Liver (tissue), 9 donors: ENCODE results near the gene TAS1R1. TPM values are rescaled to one million over a fixed set of nuclear protein-coding genes. Genes with fewer than 3 reads are reported as not detected.
A peak's percentile ranks its signal among the peaks of the same experiment; 100 is the strongest.

ENCODE experiments used
- DNase-seq: peaks from one replicate; pipeline ENCODE4 v3.0.0-alpha.2; 2017; ENCODE audit warnings: low spot score
- H3K27ac ChIP-seq, 2 donors: one replicate each; pipeline ENCODE4 v1.7.0; 2013; ENCODE audit warnings: inconsistent platforms in 2 of 2, low read length in 2 of 2, control low read depth in 1 of 2, low read depth in 1 of 2, mild to moderate bottlenecking in 1 of 2
- H3K27me3 ChIP-seq, 4 donors: one replicate each; pipeline versions ENCODE4 v1.6.1 to v1.7.0; 2013; ENCODE audit warnings: low read length in 3 of 4, inconsistent platforms in 1 of 4, mild to moderate bottlenecking in 1 of 4, moderate library complexity in 1 of 4; ENCODE audit not compliant: control insufficient read depth in 4 of 4, insufficient read depth in 4 of 4
- H3K36me3 ChIP-seq, 4 donors: one replicate each; pipeline versions ENCODE4 v1.6.1 to v1.7.0; 2013; ENCODE audit warnings: low read length in 3 of 4, mild to moderate bottlenecking in 3 of 4, low read depth in 1 of 4, moderate library complexity in 1 of 4; ENCODE audit not compliant: control insufficient read depth in 4 of 4, insufficient read depth in 3 of 4
- H3K4me1 ChIP-seq, 4 donors: one replicate each; pipeline versions ENCODE4 v1.6.1 to v1.7.0; 2013; ENCODE audit warnings: low read length in 3 of 4, mild to moderate bottlenecking in 3 of 4, moderate library complexity in 1 of 4; ENCODE audit not compliant: control insufficient read depth in 4 of 4, insufficient read depth in 4 of 4
- H3K4me3 ChIP-seq, 3 donors: one replicate each; pipeline versions ENCODE4 v1.6.1 to v1.7.0; 2013; ENCODE audit warnings: low read length in 3 of 3, control low read depth in 1 of 3, low read depth in 1 of 3, mild to moderate bottlenecking in 1 of 3
- H3K9ac ChIP-seq, 2 donors: one replicate each; pipeline ENCODE4 v1.7.0; 2013; ENCODE audit warnings: low read length in 2 of 2, mild to moderate bottlenecking in 2 of 2, moderate library complexity in 2 of 2, control low read depth in 1 of 2, low read depth in 1 of 2
- H3K9me3 ChIP-seq, 4 donors: one replicate each; pipeline versions ENCODE4 v1.6.1 to v1.7.0; 2013; ENCODE audit warnings: low read length in 3 of 4; ENCODE audit not compliant: control insufficient read depth in 4 of 4
- ATF3 ChIP-seq: IDR thresholded peaks from 2 replicates; pipeline ENCODE4 v1.6.1; 2016; ENCODE audit warnings: antibody characterized with exemption
- CTCF ChIP-seq: fragments of 150-350 bp; IDR thresholded peaks from 2 replicates; pipeline ENCODE4 v1.5.1; 2017; ENCODE audit warnings: improper control_type of control experiment, low read depth, low read length; ENCODE audit not compliant: missing input control
- EGR1 ChIP-seq, 2 donors: IDR thresholded peaks; 2 replicates each; pipeline ENCODE4 v1.6.1; 2016 to 2018; ENCODE audit warnings: antibody characterized with exemption in 2 of 2, low read depth in 2 of 2
- FOXA1 ChIP-seq: IDR thresholded peaks from 2 replicates; pipeline ENCODE4 v1.6.1; 2016; ENCODE audit warnings: antibody characterized with exemption
- FOXA2 ChIP-seq: IDR thresholded peaks from 2 replicates; pipeline ENCODE4 v1.6.1; 2016; ENCODE audit warnings: antibody characterized with exemption
- HNF4A ChIP-seq, 2 donors: conservative IDR thresholded peaks; 2 replicates each; pipeline ENCODE4 v1.6.1; 2016; ENCODE audit warnings: antibody characterized with exemption in 2 of 2, mild to moderate bottlenecking in 2 of 2
- HNF4G ChIP-seq: IDR thresholded peaks from 2 replicates; pipeline ENCODE4 v1.6.1; 2016; ENCODE audit warnings: antibody characterized with exemption
- JUND ChIP-seq, 2 donors: IDR thresholded peaks; 2 replicates each; pipeline ENCODE4 v1.6.1; 2016; ENCODE audit warnings: antibody characterized with exemption in 2 of 2
- MAX ChIP-seq: IDR thresholded peaks from 2 replicates; pipeline ENCODE4 v1.6.1; 2016; ENCODE audit warnings: antibody characterized with exemption
- NR2F2 ChIP-seq: IDR thresholded peaks from 2 replicates; pipeline ENCODE4 v1.6.1; 2016; ENCODE audit warnings: antibody characterized with exemption
- RXRA ChIP-seq, 2 donors: IDR thresholded peaks; 2 replicates each; pipeline ENCODE4 v1.6.1; 2017 to 2018; ENCODE audit warnings: antibody characterized with exemption in 2 of 2, mild to moderate bottlenecking in 1 of 2
- SP1 ChIP-seq: IDR thresholded peaks from 2 replicates; pipeline ENCODE4 v1.6.1; 2018; ENCODE audit warnings: antibody characterized with exemption, mild to moderate bottlenecking
- TAF1 ChIP-seq: conservative IDR thresholded peaks from 2 replicates; pipeline ENCODE4 v1.6.1; 2016; ENCODE audit warnings: antibody characterized with exemption, mild to moderate bottlenecking
- YY1 ChIP-seq: IDR thresholded peaks from 2 replicates; pipeline ENCODE4 v1.6.1; 2016; ENCODE audit warnings: antibody characterized with exemption, mild to moderate bottlenecking
- ZBTB33 ChIP-seq: IDR thresholded peaks from 2 replicates; pipeline ENCODE4 v1.6.1; 2016; ENCODE audit warnings: antibody characterized with exemption
- WGBS: extraction: QIAGEN DNeasy Blood & Tissue Kit; methylation state at CpG from one replicate; pipeline ENCODE4 v1.1.7; 2013; 5-methylcytosine and 5-hydroxymethylcytosine counted together
- polyA plus RNA-seq, 2 donors: library from polyadenylated mRNA; stranded (reverse) in 1 of 2; unstranded in 1 of 2; fragments of 200-250 nt in 1 of 2; fragments of >200 nt in 1 of 2; fragmentation: Nextera tagmentation in 1 of 2; extraction: Ambion mirVana in 1 of 2; gene quantifications; one replicate each; pipeline versions ENCODE4 v1.2.1 to v1.2.3, GENCODE V29; 2013 to 2015
- total RNA-seq, 2 donors: library from RNA; depleted of rRNA; stranded (reverse); fragments of >200 nt; gene quantifications; one replicate each; pipeline ENCODE4 v1.2.3, GENCODE V29; 2014
- TF ChIP-seq, protein P1 (sequence below): IDR thresholded peaks from 2 replicates; pipeline ENCODE4 v1.6.1; 2016; ENCODE audit warnings: antibody characterized with exemption, mild to moderate bottlenecking
- donor health status: healthy.
- donor health status: healthy.
- donor health status: healthy.
- donor health status: healthy.
- donor health status: healthy.

Gene TAS1R1
- total and polyA plus RNA-seq, 4 donors = not detected

DNA sequence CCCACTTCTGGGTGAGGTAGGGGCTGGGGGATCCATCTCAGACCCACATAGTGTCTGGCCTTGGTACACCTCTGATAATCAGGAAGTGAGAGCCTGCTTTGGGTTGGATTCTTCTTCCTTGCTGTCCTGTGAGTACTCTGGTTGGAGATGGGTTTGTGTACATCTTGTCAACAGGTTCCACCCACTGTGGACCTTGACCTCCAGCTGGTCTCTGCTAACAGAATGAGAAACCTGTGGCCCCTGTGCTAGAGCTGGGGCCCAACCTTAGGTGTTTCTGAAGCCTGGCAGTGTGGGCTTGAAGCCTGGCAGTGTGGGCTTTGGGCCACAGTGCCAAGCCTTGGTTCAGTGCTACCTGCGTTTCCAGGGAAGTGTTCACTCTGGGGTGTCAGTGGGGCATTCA is 27.3 kb downstream of the TAS1R1 start:
- TF ChIP-seq FOXA1 (peak; percentile 36), ZBTB33 (no peak), HNF4A (conservative IDR thresholded peaks at IDR 0.05) (peak; percentile 95 to 97), EGR1 (IDR thresholded peaks at IDR 0.05; ENCODE audit: low read depth in 2 of 2) (no peak), MAX (peak; percentile 14), RXRA (IDR thresholded peaks at IDR 0.05) (peak; percentile 45 to 53), NR2F2 (no peak), FOXA2 (peak; percentile 82), CTCF (no peak), YY1 (peak; percentile 25), TAF1 (no peak), HNF4G (peak; percentile 90), ATF3 (no peak), SP1 (peak; percentile 74), JUND (IDR thresholded peaks at IDR 0.05) (peak in 1 of 2 donors; percentile 35)
- TF ChIP-seq, protein P1, sequence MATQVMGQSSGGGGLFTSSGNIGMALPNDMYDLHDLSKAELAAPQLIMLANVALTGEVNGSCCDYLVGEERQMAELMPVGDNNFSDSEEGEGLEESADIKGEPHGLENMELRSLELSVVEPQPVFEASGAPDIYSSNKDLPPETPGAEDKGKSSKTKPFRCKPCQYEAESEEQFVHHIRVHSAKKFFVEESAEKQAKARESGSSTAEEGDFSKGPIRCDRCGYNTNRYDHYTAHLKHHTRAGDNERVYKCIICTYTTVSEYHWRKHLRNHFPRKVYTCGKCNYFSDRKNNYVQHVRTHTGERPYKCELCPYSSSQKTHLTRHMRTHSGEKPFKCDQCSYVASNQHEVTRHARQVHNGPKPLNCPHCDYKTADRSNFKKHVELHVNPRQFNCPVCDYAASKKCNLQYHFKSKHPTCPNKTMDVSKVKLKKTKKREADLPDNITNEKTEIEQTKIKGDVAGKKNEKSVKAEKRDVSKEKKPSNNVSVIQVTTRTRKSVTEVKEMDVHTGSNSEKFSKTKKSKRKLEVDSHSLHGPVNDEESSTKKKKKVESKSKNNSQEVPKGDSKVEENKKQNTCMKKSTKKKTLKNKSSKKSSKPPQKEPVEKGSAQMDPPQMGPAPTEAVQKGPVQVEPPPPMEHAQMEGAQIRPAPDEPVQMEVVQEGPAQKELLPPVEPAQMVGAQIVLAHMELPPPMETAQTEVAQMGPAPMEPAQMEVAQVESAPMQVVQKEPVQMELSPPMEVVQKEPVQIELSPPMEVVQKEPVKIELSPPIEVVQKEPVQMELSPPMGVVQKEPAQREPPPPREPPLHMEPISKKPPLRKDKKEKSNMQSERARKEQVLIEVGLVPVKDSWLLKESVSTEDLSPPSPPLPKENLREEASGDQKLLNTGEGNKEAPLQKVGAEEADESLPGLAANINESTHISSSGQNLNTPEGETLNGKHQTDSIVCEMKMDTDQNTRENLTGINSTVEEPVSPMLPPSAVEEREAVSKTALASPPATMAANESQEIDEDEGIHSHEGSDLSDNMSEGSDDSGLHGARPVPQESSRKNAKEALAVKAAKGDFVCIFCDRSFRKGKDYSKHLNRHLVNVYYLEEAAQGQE = peak; percentile 72
- no peaks in the 10 kb centered on the region for H3K9me3 ChIP-seq
- no peak overlapping the region for H3K4me3 ChIP-seq
- no peak overlapping the region for H3K9ac ChIP-seq
- peaks cover 18 to 63% (median 45%) of the 10 kb centered on the region in 4 donors for H3K4me1 ChIP-seq
- 29% methylated on average over 1 of the region's 1 CpG for WGBS
- no peaks in the 10 kb centered on the region for H3K27me3 ChIP-seq
- peak; percentile 54 for DNase-seq
- peak overlapping the region; percentile 51 to 59 for H3K27ac ChIP-seq
- H3K36me3 ChIP-seq = peaks cover 0 to 4% (median 0%) of the 10 kb centered on the region in 4 donors
